GM19324 (cell line): Measurements from ENCODE around the gene FOXE3.

ENCODE experiments used
- ATAC-seq: cut with Tn5 transposase; IDR thresholded peaks from one replicate; pipeline ENCODE4 v1.9.1; 2021; ENCODE audit warnings: mild to moderate bottlenecking, moderate library complexity; ENCODE audit not compliant: unreplicated experiment, low FRiP score

Gene FOXE3

DNA sequence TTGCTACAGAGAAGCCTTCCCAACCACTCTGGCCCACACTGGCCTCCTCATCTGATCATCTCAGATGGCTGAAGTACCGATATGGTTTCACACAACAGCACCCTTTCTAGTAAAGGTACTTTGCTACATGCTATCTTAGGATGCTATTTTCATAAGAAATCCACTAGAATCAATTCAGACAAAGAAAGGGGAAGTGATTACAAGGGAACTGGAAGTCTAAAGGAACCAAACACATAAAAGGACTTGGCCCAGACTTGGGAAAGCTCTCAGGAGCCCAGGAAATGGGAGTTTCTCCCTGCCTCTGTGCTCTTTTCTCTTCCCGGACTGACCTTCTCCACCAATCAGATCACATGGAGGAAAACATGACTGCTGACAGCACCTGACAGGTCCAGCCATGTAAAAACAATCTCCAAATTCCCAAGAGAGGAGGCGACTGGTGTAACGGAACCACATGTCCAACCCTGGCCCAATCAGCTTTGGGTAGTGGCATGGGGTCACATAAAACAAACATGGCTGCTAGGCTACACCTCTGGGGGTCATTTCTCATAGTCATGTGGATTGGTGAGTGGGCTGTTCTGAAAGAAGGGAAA is 12.7 kb upstream of the FOXE3 start:
- no peak for ATAC-seq

GRCh38 chr1:47405697-47406096 is 10.4 kb upstream of the FOXE3 start:
- no peak for ATAC-seq

DNA sequence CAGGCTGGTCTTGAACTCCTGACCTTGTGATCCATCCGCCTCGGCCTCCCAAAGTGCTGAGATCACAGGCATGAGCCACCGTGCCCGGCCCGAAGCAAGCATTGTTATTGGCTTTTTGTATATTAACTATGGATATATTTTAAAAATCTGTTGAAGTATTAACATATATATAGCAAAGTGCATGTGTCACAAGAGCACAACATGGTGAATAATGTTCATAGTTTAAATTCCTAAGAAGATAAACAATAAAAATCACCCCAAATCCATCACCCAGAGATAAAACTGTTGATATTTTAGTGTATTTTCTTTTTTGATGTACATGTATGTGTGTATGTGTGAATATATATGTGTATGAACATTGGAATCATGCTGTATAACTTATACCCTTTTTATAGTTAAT is 9.1 kb upstream of the FOXE3 start:
- no peak for ATAC-seq

GRCh38 chr1:47407481-47407880 is 8.6 kb upstream of the FOXE3 start:
- ATAC-seq: no peak

- no peak for ATAC-seq
Measured at GRCh38 chr1:47409311-47410067, 6.6 kb upstream of the FOXE3 start.

GRCh38 chr1:47410068-47410455 is 6.0 kb upstream of the FOXE3 start:
- no peak for ATAC-seq

DNA sequence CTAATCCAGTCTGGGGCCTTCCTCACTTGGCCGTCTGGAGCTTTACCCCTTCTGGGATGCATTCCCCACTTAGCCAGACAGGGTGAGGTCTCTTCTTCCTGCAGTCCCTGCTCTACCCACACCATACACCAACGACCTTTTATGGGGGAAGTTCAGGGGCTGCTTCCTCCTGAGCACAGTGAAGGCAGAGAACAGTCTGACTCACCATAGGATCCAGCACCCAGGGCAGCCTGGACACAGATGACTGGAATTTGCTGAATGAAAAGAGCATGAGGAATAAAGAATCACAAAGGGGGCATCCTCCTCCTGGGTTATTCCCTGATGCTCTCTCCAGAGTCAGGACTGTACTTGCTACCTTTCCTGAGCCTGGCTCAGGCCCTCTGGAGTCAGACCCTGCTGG is 4.6 kb upstream of the FOXE3 start:
- no peak for ATAC-seq

DNA sequence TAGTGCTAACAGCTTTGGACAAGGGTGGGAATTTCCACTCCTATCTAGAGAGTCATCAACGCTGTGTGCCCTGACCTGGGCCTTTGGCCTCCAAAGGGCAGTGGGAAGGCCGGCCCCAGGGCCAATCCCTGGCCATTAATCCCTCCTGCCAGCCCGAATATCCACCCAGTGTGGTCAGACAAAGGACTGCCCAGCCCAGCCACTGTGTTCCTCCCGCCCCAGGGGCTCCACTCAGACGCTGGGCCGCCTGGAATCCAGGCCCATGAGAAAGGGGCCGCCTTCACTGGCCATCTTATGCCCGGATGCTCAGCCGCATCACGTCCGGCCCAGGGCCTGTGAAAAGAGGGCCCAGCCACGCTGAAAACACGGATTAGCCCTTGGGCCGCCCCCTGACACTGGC is 3.6 kb upstream of the FOXE3 start:
- ATAC-seq: no peak

DNA sequence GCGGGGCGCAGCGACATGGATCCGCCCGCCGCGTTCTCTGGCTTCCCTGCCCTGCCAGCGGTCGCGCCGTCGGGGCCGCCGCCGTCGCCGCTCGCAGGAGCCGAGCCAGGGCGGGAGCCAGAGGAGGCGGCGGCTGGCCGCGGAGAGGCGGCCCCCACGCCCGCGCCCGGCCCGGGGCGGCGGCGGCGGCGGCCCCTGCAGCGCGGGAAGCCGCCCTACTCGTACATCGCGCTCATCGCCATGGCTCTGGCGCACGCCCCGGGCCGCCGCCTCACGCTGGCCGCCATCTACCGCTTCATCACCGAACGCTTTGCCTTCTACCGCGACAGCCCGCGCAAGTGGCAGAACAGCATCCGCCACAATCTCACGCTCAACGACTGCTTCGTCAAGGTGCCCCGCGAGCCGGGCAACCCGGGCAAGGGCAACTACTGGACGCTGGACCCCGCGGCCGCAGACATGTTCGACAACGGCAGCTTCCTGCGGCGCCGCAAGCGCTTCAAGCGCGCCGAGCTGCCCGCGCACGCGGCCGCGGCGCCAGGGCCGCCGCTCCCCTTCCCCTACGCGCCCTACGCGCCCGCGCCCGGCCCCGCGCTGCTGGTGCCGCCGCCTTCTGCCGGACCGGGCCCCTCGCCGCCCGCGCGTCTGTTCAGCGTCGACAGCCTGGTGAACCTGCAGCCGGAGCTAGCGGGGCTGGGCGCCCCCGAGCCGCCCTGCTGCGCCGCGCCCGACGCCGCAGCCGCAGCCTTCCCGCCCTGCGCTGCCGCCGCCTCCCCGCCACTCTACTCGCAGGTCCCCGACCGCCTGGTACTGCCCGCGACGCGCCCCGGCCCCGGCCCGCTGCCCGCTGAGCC is 459 bp downstream of the FOXE3 start:
- no peak for ATAC-seq

DNA sequence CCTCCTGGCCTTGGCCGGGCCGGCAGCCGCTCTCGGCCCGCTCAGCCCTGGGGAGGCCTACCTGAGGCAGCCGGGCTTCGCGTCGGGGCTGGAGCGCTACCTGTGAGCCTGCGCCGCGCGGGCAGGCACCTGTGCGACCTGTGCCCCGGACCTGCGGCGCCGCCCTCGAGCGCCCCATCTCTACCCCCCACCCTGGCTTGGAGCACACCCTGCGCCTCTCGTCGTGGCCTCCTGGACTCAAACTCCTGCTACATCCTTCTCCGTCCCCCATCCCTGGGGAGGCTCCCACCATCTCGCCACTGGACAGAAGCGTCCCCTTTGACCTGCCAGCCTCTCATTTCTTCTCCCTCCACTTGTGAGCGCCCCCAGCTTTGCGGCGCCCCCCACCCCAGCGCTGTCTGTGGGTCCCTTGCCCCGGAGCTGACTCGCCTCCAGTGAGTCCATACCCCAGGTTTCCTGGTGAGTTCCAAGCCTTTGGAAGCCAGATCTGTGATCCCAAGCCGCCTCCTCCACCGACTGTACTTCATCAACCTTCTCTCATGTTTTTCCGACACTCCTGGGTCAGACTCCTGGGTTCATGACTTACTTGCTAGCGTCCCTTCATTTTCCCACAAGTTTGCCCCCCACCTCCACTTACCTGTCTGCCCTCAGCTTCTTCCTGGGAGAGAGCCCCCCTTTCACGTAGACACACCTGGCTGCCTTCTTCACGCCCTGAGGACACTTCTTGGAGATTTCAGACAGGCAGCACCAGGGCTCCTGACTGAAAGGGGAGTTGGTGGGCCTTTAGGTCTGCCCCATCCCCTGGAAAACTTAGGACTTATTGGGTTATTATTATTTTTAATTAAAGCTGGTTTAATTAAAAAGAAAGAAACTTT is 1.3 kb downstream of the FOXE3 start:
- no peak for ATAC-seq

DNA sequence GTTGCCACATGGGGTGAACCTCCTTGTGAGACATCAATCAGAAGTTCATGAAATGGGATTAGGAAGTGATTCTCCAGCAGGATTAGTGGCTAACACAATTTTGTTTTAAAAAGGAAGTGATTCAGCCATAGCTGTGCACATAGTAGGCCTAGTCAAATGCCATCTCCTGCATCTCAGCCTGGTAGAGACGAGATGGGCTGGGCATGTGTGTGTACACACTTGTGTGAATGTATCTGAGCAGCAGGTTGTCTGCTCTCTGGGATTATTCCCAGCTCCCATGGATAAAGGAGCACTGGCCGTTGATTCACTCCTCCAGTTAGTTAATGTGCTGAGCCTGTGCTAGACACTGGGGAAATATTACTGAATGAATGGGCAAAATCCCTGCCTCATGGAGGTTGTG is 2.0 kb downstream of the FOXE3 start:
- ATAC-seq: no peak

- no peak for ATAC-seq
Measured at GRCh38 chr1:47418681-47419325, 2.7 kb downstream of the FOXE3 start.

DNA sequence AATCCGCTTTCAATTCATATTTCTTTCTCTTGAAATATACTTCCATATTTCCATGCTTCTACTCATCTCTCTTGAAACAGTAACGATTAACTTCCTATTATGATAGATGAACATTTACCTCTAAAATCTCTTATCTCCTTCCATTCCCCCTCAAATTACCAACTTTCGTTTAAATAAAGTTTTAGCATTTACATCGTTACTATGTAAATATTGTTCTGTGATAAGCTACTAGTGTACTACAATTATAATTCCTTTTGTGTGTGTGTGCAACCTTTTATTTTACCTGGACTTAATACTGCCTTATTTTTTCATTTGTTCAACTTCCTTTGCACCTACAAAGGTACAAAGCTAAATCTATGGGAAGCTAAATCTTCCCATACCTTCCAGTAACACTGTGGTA is 4.5 kb downstream of the FOXE3 start:
- ATAC-seq: no peak

DNA sequence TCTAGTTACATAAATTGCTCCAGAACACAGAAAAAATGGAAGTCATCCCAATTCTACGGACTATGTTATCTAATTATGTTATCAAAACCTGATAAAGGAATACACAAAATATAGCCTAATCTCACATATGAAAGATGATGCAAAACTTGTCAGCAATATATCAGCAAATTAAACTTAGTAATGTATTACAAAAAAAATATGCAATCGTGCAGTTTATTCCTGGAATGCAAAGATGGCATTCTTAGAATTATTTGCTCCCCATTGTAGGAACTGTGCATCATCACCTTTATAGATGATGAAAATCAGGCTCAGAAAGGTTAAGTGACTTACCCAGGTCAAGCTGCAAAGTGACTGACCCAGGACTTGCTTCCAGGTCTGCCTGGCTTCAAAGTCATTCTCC is 7.8 kb downstream of the FOXE3 start:
- ATAC-seq: no peak

GRCh38 chr1:47424336-47424982 is 8.4 kb downstream of the FOXE3 start:
- ATAC-seq: no peak

GRCh38 chr1:47431534-47431933 is 15.4 kb downstream of the FOXE3 start:
- ATAC-seq: no peak

- no peak for ATAC-seq
Measured at GRCh38 chr1:47432071-47433036, 16.3 kb downstream of the FOXE3 start.

GRCh38 chr1:47433037-47433421 is 16.9 kb downstream of the FOXE3 start:
- ATAC-seq: no peak
